Keratinocyte (primary cell): ENCODE data around the gene PLAAT3. TPM values are rescaled to one million over a fixed set of nuclear protein-coding genes. Genes with fewer than 3 reads are reported as not detected.

Source experiments
- DNase-seq: peaks from one replicate; pipeline ENCODE4 v3.0.0-alpha.2; 2011; ENCODE audit warnings: low read depth, missing footprints, low spot score
- FAIRE-seq: peaks from 2 replicates; lab custom pipeline; 2011; peaks lifted over from hg19 to GRCh38; lab: Jason Lieb, UNC
- H2AFZ ChIP-seq: 2 replicates; pipeline ENCODE4 v1.6.0; 2012; ENCODE audit warnings: low read length, control low read depth, inconsistent platforms; ENCODE audit not compliant: control insufficient read depth
- H3K27ac ChIP-seq: 2 replicates; pipeline ENCODE4 v1.5.1; 2011; ENCODE audit warnings: low read length; ENCODE audit not compliant: control insufficient read depth, insufficient read depth
- H3K27me3 ChIP-seq: 3 replicates; pipeline ENCODE4 v1.6.0; 2011; ENCODE audit warnings: low read length; ENCODE audit not compliant: control insufficient read depth, insufficient read depth; ENCODE audit errors: extremely low read depth
- H3K36me3 ChIP-seq, 2 experiments: 2 replicates in 1 of 2; 3 replicates in 1 of 2; pipeline ENCODE4 v1.5.1; 2011; ENCODE audit warnings: low read length in 2 of 2, mild to moderate bottlenecking in 1 of 2; ENCODE audit not compliant: control insufficient read depth in 2 of 2, insufficient read depth in 2 of 2; ENCODE audit errors: extremely low read depth in 1 of 2
- H3K4me1 ChIP-seq: 3 replicates; pipeline ENCODE4 v1.5.1; 2011; ENCODE audit warnings: low read length; ENCODE audit not compliant: control insufficient read depth, insufficient read depth; ENCODE audit errors: extremely low read depth
- H3K4me2 ChIP-seq: 3 replicates; pipeline ENCODE4 v1.6.0; 2011; ENCODE audit warnings: low read depth, low read length; ENCODE audit not compliant: control insufficient read depth, insufficient read depth; ENCODE audit errors: extremely low read depth
- H3K4me3 ChIP-seq, 3 experiments: fragments of 200-600 bp in 1 of 3; sonication (generic) in 1 of 3; 2 replicates in 2 of 3; 3 replicates in 1 of 3; pipeline ENCODE4 v1.5.1; 2011 to 2016; ENCODE audit warnings: low read length in 3 of 3, mild to moderate bottlenecking in 3 of 3, control low read depth in 2 of 3, inconsistent platforms in 1 of 3, low read depth in 1 of 3, mixed read lengths in 1 of 3, mixed run types in 1 of 3, moderate library complexity in 1 of 3; ENCODE audit not compliant: control insufficient read depth in 2 of 3, insufficient read depth in 2 of 3; ENCODE audit errors: extremely low read depth in 1 of 3
- H3K79me2 ChIP-seq: 2 replicates; pipeline ENCODE4 v1.6.0; 2012; ENCODE audit warnings: low read length; ENCODE audit not compliant: control insufficient read depth, insufficient read depth
- H3K9ac ChIP-seq: 3 replicates; pipeline ENCODE4 v1.6.0; 2011; ENCODE audit warnings: low read length; ENCODE audit not compliant: control insufficient read depth, insufficient read depth; ENCODE audit errors: extremely low read depth
- H3K9me1 ChIP-seq: 3 replicates; pipeline ENCODE4 v1.6.0; 2011; ENCODE audit warnings: low read length; ENCODE audit not compliant: control insufficient read depth, insufficient read depth; ENCODE audit errors: extremely low read depth
- H3K9me3 ChIP-seq: 2 replicates; pipeline ENCODE4 v1.5.1; 2012; ENCODE audit warnings: low read depth, low read length; ENCODE audit not compliant: control insufficient read depth
- H4K20me1 ChIP-seq: 3 replicates; pipeline ENCODE4 v1.6.0; 2011; ENCODE audit warnings: low read length; ENCODE audit not compliant: control insufficient read depth, insufficient read depth; ENCODE audit errors: extremely low read depth
- CTCF ChIP-seq, 3 experiments: IDR thresholded peaks in 1 of 3; conservative IDR thresholded peaks in 1 of 3; optimal IDR thresholded peaks in 1 of 3; 2 replicates in 2 of 3; 3 replicates in 1 of 3; pipeline versions ENCODE3 to v1.5.1; 2011; ENCODE audit warnings: low read length in 3 of 3, mild to moderate bottlenecking in 3 of 3, moderate library complexity in 2 of 3, control low read depth in 1 of 3, inconsistent platforms in 1 of 3; ENCODE audit not compliant: insufficient read depth in 2 of 3; ENCODE audit errors: extremely low read depth in 1 of 3
- EZH2 ChIP-seq: IDR thresholded peaks from one replicate; pipeline ENCODE4 v1.6.1; 2012; ENCODE audit warnings: inconsistent platforms, mild to moderate bottlenecking, low read length, moderate library complexity
- dilution Hi-C: fragments of 300-500 bp; cut with MboI; formaldehyde crosslinking; loops from one replicate; pipeline ENCODE4 v1.7.0; 2020; ENCODE audit warnings: low sequenced_read_pairs; ENCODE audit not compliant: extremely low pct_ligation_motif_present
- polyA plus RNA-seq, 5 experiments: library from polyadenylated mRNA; depleted of rRNA in 3 of 5; stranded (reverse) in 3 of 5; stranded (forward) in 1 of 5; unstranded in 1 of 5; fragments of >200 nt; gene quantifications; 1 replicate in 1 of 5; 2 replicates in 3 of 5; 3 replicates in 1 of 5; pipeline versions ENCODE4 v1.2.1 to v1.2.3, GENCODE V29; 2011 to 2012; ENCODE audit warnings: missing spikeins in 2 of 5, low read depth in 1 of 5, low replicate concordance in 1 of 5

Gene PLAAT3
- polyA plus RNA-seq, 1 donor (not counting 4 experiments of a cell fraction or from before 2014, with no cell fraction given) = 0.20 TPM

GRCh38 chr11:63590024-63590788 is 24.0 kb downstream of the PLAAT3 start:
- Histone ChIP-seq H4K20me1 (no peaks in the 10 kb centered on the region), H3K4me1 (no peaks in the 10 kb centered on the region), H3K27ac (no peak overlapping the region), H2AFZ (no peak overlapping the region), H3K4me2 (no peak overlapping the region), H3K36me3 (no peaks in the 10 kb centered on the region), H3K9me1 (no peaks in the 10 kb centered on the region), H3K9ac (no peak overlapping the region), H3K27me3 (no peaks in the 10 kb centered on the region), H3K4me3 (no peak overlapping the region), H3K79me2 (no peaks in the 10 kb centered on the region), H3K9me3 (no peaks in the 10 kb centered on the region)
- TF ChIP-seq EZH2 = no peak
- no peak for TF ChIP-seq CTCF (optimal IDR thresholded peaks at IDR 0.05 in 1 of 3, IDR thresholded peaks at IDR 0.05 in 1 of 3, conservative IDR thresholded peaks at IDR 0.05 in 1 of 3; ENCODE audit: extremely low read depth in 1 of 3, insufficient read depth in 2 of 3, low read length in 3 of 3)
- DNase-seq (no peak), FAIRE-seq (no peak)
- dilution Hi-C loops = no loop called here

GRCh38 chr11:63589000-63589399 is 25.2 kb downstream of the PLAAT3 start:
- Histone ChIP-seq H4K20me1 (no peaks in the 10 kb centered on the region), H3K9me1 (no peaks in the 10 kb centered on the region), H2AFZ (no peak overlapping the region), H3K9ac (no peak overlapping the region), H3K27ac (no peak overlapping the region), H3K36me3 (no peaks in the 10 kb centered on the region), H3K4me1 (no peaks in the 10 kb centered on the region), H3K27me3 (no peaks in the 10 kb centered on the region), H3K4me2 (no peak overlapping the region), H3K79me2 (no peaks in the 10 kb centered on the region), H3K4me3 (no peak overlapping the region), H3K9me3 (no peaks in the 10 kb centered on the region)
- no peak for DNase-seq
- TF ChIP-seq EZH2 (no peak), CTCF (optimal IDR thresholded peaks at IDR 0.05 in 1 of 3, IDR thresholded peaks at IDR 0.05 in 1 of 3, conservative IDR thresholded peaks at IDR 0.05 in 1 of 3; ENCODE audit: extremely low read depth in 1 of 3, insufficient read depth in 2 of 3, low read length in 3 of 3) (no peak)
- no peak for FAIRE-seq
- dilution Hi-C loops = no loop called here
